Keratinocyte (primary cell): ENCODE measurements around the gene DLGAP1. TPM values are rescaled to one million over a fixed set of nuclear protein-coding genes. Genes with fewer than 3 reads are reported as not detected.

Experiments
- DNase-seq: peaks from one replicate; pipeline ENCODE4 v3.0.0-alpha.2; 2011; ENCODE audit warnings: low read depth, missing footprints, low spot score
- FAIRE-seq: peaks from 2 replicates; lab custom pipeline; 2011; peaks lifted over from hg19 to GRCh38; lab: Jason Lieb, UNC
- H2AFZ ChIP-seq: 2 replicates; pipeline ENCODE4 v1.6.0; 2012; ENCODE audit warnings: low read length, control low read depth, inconsistent platforms; ENCODE audit not compliant: control insufficient read depth
- H3K27ac ChIP-seq: 2 replicates; pipeline ENCODE4 v1.5.1; 2011; ENCODE audit warnings: low read length; ENCODE audit not compliant: control insufficient read depth, insufficient read depth
- H3K27me3 ChIP-seq: 3 replicates; pipeline ENCODE4 v1.6.0; 2011; ENCODE audit warnings: low read length; ENCODE audit not compliant: control insufficient read depth, insufficient read depth; ENCODE audit errors: extremely low read depth
- H3K36me3 ChIP-seq, 2 experiments: 2 replicates in 1 of 2; 3 replicates in 1 of 2; pipeline ENCODE4 v1.5.1; 2011; ENCODE audit warnings: low read length in 2 of 2, mild to moderate bottlenecking in 1 of 2; ENCODE audit not compliant: control insufficient read depth in 2 of 2, insufficient read depth in 2 of 2; ENCODE audit errors: extremely low read depth in 1 of 2
- H3K4me1 ChIP-seq: 3 replicates; pipeline ENCODE4 v1.5.1; 2011; ENCODE audit warnings: low read length; ENCODE audit not compliant: control insufficient read depth, insufficient read depth; ENCODE audit errors: extremely low read depth
- H3K4me2 ChIP-seq: 3 replicates; pipeline ENCODE4 v1.6.0; 2011; ENCODE audit warnings: low read depth, low read length; ENCODE audit not compliant: control insufficient read depth, insufficient read depth; ENCODE audit errors: extremely low read depth
- H3K4me3 ChIP-seq, 3 experiments: fragments of 200-600 bp in 1 of 3; sonication (generic) in 1 of 3; 2 replicates in 2 of 3; 3 replicates in 1 of 3; pipeline ENCODE4 v1.5.1; 2011 to 2016; ENCODE audit warnings: low read length in 3 of 3, mild to moderate bottlenecking in 3 of 3, control low read depth in 2 of 3, inconsistent platforms in 1 of 3, low read depth in 1 of 3, mixed read lengths in 1 of 3, mixed run types in 1 of 3, moderate library complexity in 1 of 3; ENCODE audit not compliant: control insufficient read depth in 2 of 3, insufficient read depth in 2 of 3; ENCODE audit errors: extremely low read depth in 1 of 3
- H3K79me2 ChIP-seq: 2 replicates; pipeline ENCODE4 v1.6.0; 2012; ENCODE audit warnings: low read length; ENCODE audit not compliant: control insufficient read depth, insufficient read depth
- H3K9ac ChIP-seq: 3 replicates; pipeline ENCODE4 v1.6.0; 2011; ENCODE audit warnings: low read length; ENCODE audit not compliant: control insufficient read depth, insufficient read depth; ENCODE audit errors: extremely low read depth
- H3K9me1 ChIP-seq: 3 replicates; pipeline ENCODE4 v1.6.0; 2011; ENCODE audit warnings: low read length; ENCODE audit not compliant: control insufficient read depth, insufficient read depth; ENCODE audit errors: extremely low read depth
- H3K9me3 ChIP-seq: 2 replicates; pipeline ENCODE4 v1.5.1; 2012; ENCODE audit warnings: low read depth, low read length; ENCODE audit not compliant: control insufficient read depth
- H4K20me1 ChIP-seq: 3 replicates; pipeline ENCODE4 v1.6.0; 2011; ENCODE audit warnings: low read length; ENCODE audit not compliant: control insufficient read depth, insufficient read depth; ENCODE audit errors: extremely low read depth
- CTCF ChIP-seq, 3 experiments: IDR thresholded peaks in 1 of 3; conservative IDR thresholded peaks in 1 of 3; optimal IDR thresholded peaks in 1 of 3; 2 replicates in 2 of 3; 3 replicates in 1 of 3; pipeline versions ENCODE3 to v1.5.1; 2011; ENCODE audit warnings: low read length in 3 of 3, mild to moderate bottlenecking in 3 of 3, moderate library complexity in 2 of 3, control low read depth in 1 of 3, inconsistent platforms in 1 of 3; ENCODE audit not compliant: insufficient read depth in 2 of 3; ENCODE audit errors: extremely low read depth in 1 of 3
- EZH2 ChIP-seq: IDR thresholded peaks from one replicate; pipeline ENCODE4 v1.6.1; 2012; ENCODE audit warnings: inconsistent platforms, mild to moderate bottlenecking, low read length, moderate library complexity
- dilution Hi-C: fragments of 300-500 bp; cut with MboI; formaldehyde crosslinking; loops from one replicate; pipeline ENCODE4 v1.7.0; 2020; ENCODE audit warnings: low sequenced_read_pairs; ENCODE audit not compliant: extremely low pct_ligation_motif_present
- polyA plus RNA-seq, 5 experiments: library from polyadenylated mRNA; depleted of rRNA in 3 of 5; stranded (reverse) in 3 of 5; stranded (forward) in 1 of 5; unstranded in 1 of 5; fragments of >200 nt; gene quantifications; 1 replicate in 1 of 5; 2 replicates in 3 of 5; 3 replicates in 1 of 5; pipeline versions ENCODE4 v1.2.1 to v1.2.3, GENCODE V29; 2011 to 2012; ENCODE audit warnings: missing spikeins in 2 of 5, low read depth in 1 of 5, low replicate concordance in 1 of 5

The DLGAP1 gene
- polyA plus RNA-seq, 1 donor (not counting 4 experiments of a cell fraction or from before 2014, with no cell fraction given) = not detected

- Histone ChIP-seq H3K9me1 (no peaks in the 10 kb centered on the region), H4K20me1 (peaks cover 29% of the 10 kb centered on the region), H3K4me1 (peaks cover 50% of the 10 kb centered on the region), H2AFZ (no peak overlapping the region), H3K27me3 (no peaks in the 10 kb centered on the region), H3K79me2 (peaks cover 69% of the 10 kb centered on the region), H3K4me2 (no peak overlapping the region), H3K27ac (peak overlapping the region; percentile 2), H3K4me3 (no peak overlapping the region), H3K9ac (no peak overlapping the region), H3K36me3 (peaks cover 23 to 49% of the 10 kb centered on the region in 2 experiments), H3K9me3 (no peaks in the 10 kb centered on the region)
- DNase-seq (no peak), FAIRE-seq (peak; percentile 57)
- TF ChIP-seq CTCF (optimal IDR thresholded peaks at IDR 0.05 in 1 of 3, IDR thresholded peaks at IDR 0.05 in 1 of 3, conservative IDR thresholded peaks at IDR 0.05 in 1 of 3; ENCODE audit: extremely low read depth in 1 of 3, insufficient read depth in 2 of 3, low read length in 3 of 3) (no peak), EZH2 (no peak)
- dilution Hi-C loops = no loop called here
Observed at GRCh38 chr18:3457261-3457724, 997.8 kb downstream of the DLGAP1 start.

GRCh38 chr18:3456686-3457069 lies 998.4 kb downstream of the DLGAP1 start:
- dilution Hi-C loops = no loop called here
- Histone ChIP-seq H3K4me1 (peaks cover 50% of the 10 kb centered on the region), H4K20me1 (peaks cover 29% of the 10 kb centered on the region), H2AFZ (no peak overlapping the region), H3K27ac (no peak overlapping the region), H3K4me3 (no peak overlapping the region), H3K9ac (no peak overlapping the region), H3K9me3 (no peaks in the 10 kb centered on the region), H3K79me2 (peaks cover 75% of the 10 kb centered on the region), H3K4me2 (peak overlapping the region; percentile 13), H3K27me3 (no peaks in the 10 kb centered on the region), H3K36me3 (peaks cover 20 to 49% of the 10 kb centered on the region in 2 experiments), H3K9me1 (no peaks in the 10 kb centered on the region)
- DNase-seq = no peak
- no peak for FAIRE-seq
- TF ChIP-seq CTCF (optimal IDR thresholded peaks at IDR 0.05 in 1 of 3, IDR thresholded peaks at IDR 0.05 in 1 of 3, conservative IDR thresholded peaks at IDR 0.05 in 1 of 3; ENCODE audit: extremely low read depth in 1 of 3, insufficient read depth in 2 of 3, low read length in 3 of 3) (no peak), EZH2 (no peak)
